Neuronal stem cell (in vitro differentiated cells): ENCODE data around the gene PHF21A.

ENCODE experiments used
- DNase-seq: peaks from one replicate; pipeline ENCODE4 v3.0.0-alpha.2; 2013; ENCODE audit warnings: low spot score
- H2AFZ ChIP-seq: one replicate; pipeline ENCODE4 v1.6.1; 2013; ENCODE audit warnings: mild to moderate bottlenecking, low read length, inconsistent platforms
- H2AK5ac ChIP-seq: 2 replicates; pipeline ENCODE4 v1.6.1; 2013; ENCODE audit warnings: low read depth, mild to moderate bottlenecking, inconsistent platforms, low read length, moderate library complexity, mixed read lengths
- H2BK120ac ChIP-seq: 2 replicates; pipeline ENCODE4 v1.6.1; 2013; ENCODE audit warnings: low read depth, mild to moderate bottlenecking, inconsistent platforms, low read length, moderate library complexity, mixed read lengths
- H2BK12ac ChIP-seq: one replicate; pipeline ENCODE4 v1.6.1; 2013; ENCODE audit warnings: low read length, inconsistent platforms
- H2BK15ac ChIP-seq: 2 replicates; pipeline ENCODE4 v1.6.1; 2013; ENCODE audit warnings: mild to moderate bottlenecking, low read length, inconsistent platforms, mixed read lengths
- H2BK5ac ChIP-seq: one replicate; pipeline ENCODE4 v1.6.1; 2013; ENCODE audit warnings: inconsistent platforms, mild to moderate bottlenecking, low read length, moderate library complexity
- H3K14ac ChIP-seq: one replicate; pipeline ENCODE4 v1.6.1; 2013; ENCODE audit warnings: low read length, inconsistent platforms
- H3K18ac ChIP-seq: 2 replicates; pipeline ENCODE4 v1.6.1; 2013; ENCODE audit warnings: low read length, inconsistent platforms
- H3K23ac ChIP-seq: 2 replicates; pipeline ENCODE4 v1.6.1; 2013; ENCODE audit warnings: low read depth, mild to moderate bottlenecking, mixed read lengths, low read length, inconsistent platforms; ENCODE audit not compliant: poor library complexity
- H3K27ac ChIP-seq: replicated peaks from 3 replicates; pipeline ENCODE4 v1.5.1; 2013; ENCODE audit warnings: low read length, inconsistent platforms
- H3K27me3 ChIP-seq, 3 experiments: 2 replicates each; pipeline ENCODE4 v1.6.1; 2013; ENCODE audit warnings: low read length in 3 of 3, mild to moderate bottlenecking in 2 of 3, inconsistent platforms in 1 of 3, low read depth in 1 of 3, mixed read lengths in 1 of 3, moderate library complexity in 1 of 3; ENCODE audit not compliant: control insufficient read depth in 3 of 3, insufficient read depth in 3 of 3
- H3K36me3 ChIP-seq, 2 donors: replicated peaks in 1 of 2; 2 replicates each; pipeline ENCODE4 v1.6.1; 2013; ENCODE audit warnings: low read length in 2 of 2; ENCODE audit not compliant: control insufficient read depth in 2 of 2, insufficient read depth in 2 of 2
- H3K4ac ChIP-seq: 2 replicates; pipeline ENCODE4 v1.6.1; 2013; ENCODE audit warnings: inconsistent platforms, mild to moderate bottlenecking, low read length, moderate library complexity
- H3K4me1 ChIP-seq, 2 donors: 1 replicate in 1 of 2; 2 replicates in 1 of 2; pipeline ENCODE4 v1.6.1; 2013; ENCODE audit warnings: low read length in 2 of 2, low read depth in 1 of 2; ENCODE audit not compliant: control insufficient read depth in 2 of 2, insufficient read depth in 1 of 2
- H3K4me2 ChIP-seq: one replicate; pipeline ENCODE4 v1.6.1; 2013; ENCODE audit warnings: mild to moderate bottlenecking, low read length, inconsistent platforms; ENCODE audit not compliant: insufficient read depth, poor library complexity, severe bottlenecking
- H3K4me3 ChIP-seq, 2 donors: 2 replicates each; pipeline ENCODE4 v1.5.1; 2013; ENCODE audit warnings: low read length in 2 of 2, mild to moderate bottlenecking in 2 of 2, inconsistent platforms in 1 of 2, moderate library complexity in 1 of 2
- H3K79me1 ChIP-seq: one replicate; pipeline ENCODE4 v1.6.1; 2013; ENCODE audit warnings: low read depth, mild to moderate bottlenecking, inconsistent platforms, low read length, moderate library complexity
- H3K9ac ChIP-seq: one replicate; pipeline ENCODE4 v1.6.1; 2013; ENCODE audit warnings: mild to moderate bottlenecking, low read depth, low read length, inconsistent platforms; ENCODE audit not compliant: poor library complexity
- H3K9me3 ChIP-seq, 2 donors: replicated peaks in 1 of 2; 2 replicates each; pipeline versions ENCODE3 to v1.6.1; 2013; ENCODE audit warnings: low read length in 2 of 2, mild to moderate bottlenecking in 2 of 2, inconsistent platforms in 1 of 2, low read depth in 1 of 2, mixed read lengths in 1 of 2, moderate library complexity in 1 of 2; ENCODE audit not compliant: control insufficient read depth in 2 of 2, insufficient read depth in 1 of 2
- H4K8ac ChIP-seq: one replicate; pipeline ENCODE4 v1.6.1; 2013; ENCODE audit warnings: low read depth, mild to moderate bottlenecking, inconsistent platforms, low read length, moderate library complexity
- H4K91ac ChIP-seq: one replicate; pipeline ENCODE4 v1.6.1; 2013; ENCODE audit warnings: low read length, low read depth, mild to moderate bottlenecking, inconsistent platforms; ENCODE audit not compliant: poor library complexity
- WGBS, 2 donors: extraction: QIAGEN DNeasy Blood & Tissue Kit; methylation state at CpG; one replicate each; pipeline ENCODE4 v1.1.7; 2013; ENCODE audit warnings: missing lambda C conversion rate in 2 of 2, mixed read lengths in 1 of 2; ENCODE audit not compliant: insufficient read length in 2 of 2, insufficient replicate concordance in 1 of 2; ENCODE audit errors: extremely low coverage in 2 of 2; 5-methylcytosine and 5-hydroxymethylcytosine counted together

The PHF21A gene

GRCh38 chr11:45933131-45933831, 188.0 kb downstream of the PHF21A start:
- peaks cover 0 to 2% of the 10 kb centered on the region in 2 donors for H3K9me3 ChIP-seq
- H3K4me2 ChIP-seq = no peak overlapping the region
- H3K23ac ChIP-seq = no peak overlapping the region
- no peak overlapping the region for H2BK5ac ChIP-seq
- H3K36me3 ChIP-seq = peaks cover 30 to 69% of the 10 kb centered on the region in 2 donors
- H2BK120ac ChIP-seq = no peak overlapping the region
- WGBS, 2 donors = no CpG with 5 or more reads among the region's 15 CpGs
- H3K4ac ChIP-seq = no peak overlapping the region
- H3K79me1 ChIP-seq = peaks cover 2% of the 10 kb centered on the region
- no peak for DNase-seq
- H2BK12ac ChIP-seq = no peak overlapping the region
- no peak overlapping the region for H2AFZ ChIP-seq
- H2BK15ac ChIP-seq = no peak overlapping the region
- H3K4me1 ChIP-seq = peaks cover 0 to 3% of the 10 kb centered on the region in 2 donors
- no peak overlapping the region for H3K18ac ChIP-seq
- no peaks in the 10 kb centered on the region for H3K27me3 ChIP-seq
- no peak overlapping the region for H4K8ac ChIP-seq
- no peak overlapping the region for H3K4me3 ChIP-seq
- H3K9ac ChIP-seq = no peak overlapping the region
- no peak overlapping the region for H4K91ac ChIP-seq
- no peak overlapping the region for H2AK5ac ChIP-seq
- H3K14ac ChIP-seq = no peak overlapping the region
- no peak overlapping the region for H3K27ac ChIP-seq

- WGBS, 2 donors = no CpG with 5 or more reads among the region's 8 CpGs
- no peak overlapping the region for H4K8ac ChIP-seq
Observed at GRCh38 chr11:45932217-45932616, 189.0 kb downstream of the PHF21A start.

GRCh38 chr11:45931739-45932138, 189.5 kb downstream of the PHF21A start:
- no peaks in the 10 kb centered on the region for H3K4me1 ChIP-seq
- H2BK5ac ChIP-seq = no peak overlapping the region
- peaks cover 0 to 2% of the 10 kb centered on the region in 2 donors for H3K9me3 ChIP-seq
- H3K36me3 ChIP-seq = peaks cover 29 to 56% of the 10 kb centered on the region in 2 donors
- no peak for DNase-seq
- H2BK120ac ChIP-seq = no peak overlapping the region
- no peak overlapping the region for H2BK15ac ChIP-seq
- no peak overlapping the region for H4K8ac ChIP-seq
- no peak overlapping the region for H3K4me3 ChIP-seq
- no peak overlapping the region for H3K9ac ChIP-seq
- no peak overlapping the region for H3K4ac ChIP-seq
- no peak overlapping the region for H3K4me2 ChIP-seq
- no peak overlapping the region for H3K14ac ChIP-seq
- no peak overlapping the region for H2AFZ ChIP-seq
- H3K27me3 ChIP-seq = no peaks in the 10 kb centered on the region
- H3K27ac ChIP-seq = no peak overlapping the region
- H2AK5ac ChIP-seq = no peak overlapping the region
- no CpG with 5 or more reads among the region's 10 CpGs for WGBS, 2 donors
- no peak overlapping the region for H3K18ac ChIP-seq
- no peak overlapping the region for H2BK12ac ChIP-seq
- H3K23ac ChIP-seq = no peak overlapping the region
- H4K91ac ChIP-seq = no peak overlapping the region
- peaks cover 7% of the 10 kb centered on the region for H3K79me1 ChIP-seq

More at GRCh38 chr11:45932217-45932616, 189.0 kb downstream of the PHF21A start:
- no peak overlapping the region for H3K14ac ChIP-seq
- H2BK5ac ChIP-seq = no peak overlapping the region
- H3K27ac ChIP-seq = no peak overlapping the region
- H3K9me3 ChIP-seq = peaks cover 0 to 2% of the 10 kb centered on the region in 2 donors
- no peak overlapping the region for H3K23ac ChIP-seq
- no peak overlapping the region for H2BK120ac ChIP-seq
- no peak overlapping the region for H2BK15ac ChIP-seq
- no peak overlapping the region for H3K18ac ChIP-seq
- DNase-seq = no peak
- H4K91ac ChIP-seq = no peak overlapping the region
- no peak overlapping the region for H2AFZ ChIP-seq
- H3K4me1 ChIP-seq = no peaks in the 10 kb centered on the region
- H3K36me3 ChIP-seq = peaks cover 30 to 60% of the 10 kb centered on the region in 2 donors
- no peaks in the 10 kb centered on the region for H3K27me3 ChIP-seq
- H3K79me1 ChIP-seq = peaks cover 7% of the 10 kb centered on the region
- H2AK5ac ChIP-seq = no peak overlapping the region
- no peak overlapping the region for H3K4me3 ChIP-seq
- no peak overlapping the region for H3K9ac ChIP-seq
- no peak overlapping the region for H3K4me2 ChIP-seq
- no peak overlapping the region for H3K4ac ChIP-seq
- no peak overlapping the region for H2BK12ac ChIP-seq

- Histone ChIP-seq H3K18ac (no peak overlapping the region), H3K36me3 (peaks cover 27 to 49% of the 10 kb centered on the region in 2 donors), H3K4ac (no peak overlapping the region), H2AFZ (no peak overlapping the region), H3K23ac (no peak overlapping the region), H4K91ac (no peak overlapping the region), H3K79me1 (peaks cover 7% of the 10 kb centered on the region), H3K4me2 (no peak overlapping the region), H2BK12ac (no peak overlapping the region), H3K4me3 (no peak overlapping the region), H2BK5ac (no peak overlapping the region), H3K4me1 (no peaks in the 10 kb centered on the region), H3K27me3 (peaks cover 0 to 1% (median 0%) of the 10 kb centered on the region in 3 experiments), H3K14ac (no peak overlapping the region), H2AK5ac (no peak overlapping the region), H2BK15ac (no peak overlapping the region), H3K9me3 (peaks cover 0 to 2% of the 10 kb centered on the region in 2 donors), H3K27ac (no peak overlapping the region), H3K9ac (no peak overlapping the region), H2BK120ac (no peak overlapping the region), H4K8ac (no peak overlapping the region)
- DNase-seq = no peak
- WGBS, 2 donors = no CpG with 5 or more reads among the region's 8 CpGs
Observed at GRCh38 chr11:45930951-45931570, 190.2 kb downstream of the PHF21A start.
